HG03159 (cell line): Measurements from ENCODE around the gene VCAN.

ENCODE experiments used
- ATAC-seq: cut with Tn5 transposase; IDR thresholded peaks from one replicate; pipeline ENCODE4 v1.9.1; 2021; ENCODE audit warnings: mild to moderate bottlenecking, moderate library complexity; ENCODE audit not compliant: unreplicated experiment

Gene VCAN

DNA sequence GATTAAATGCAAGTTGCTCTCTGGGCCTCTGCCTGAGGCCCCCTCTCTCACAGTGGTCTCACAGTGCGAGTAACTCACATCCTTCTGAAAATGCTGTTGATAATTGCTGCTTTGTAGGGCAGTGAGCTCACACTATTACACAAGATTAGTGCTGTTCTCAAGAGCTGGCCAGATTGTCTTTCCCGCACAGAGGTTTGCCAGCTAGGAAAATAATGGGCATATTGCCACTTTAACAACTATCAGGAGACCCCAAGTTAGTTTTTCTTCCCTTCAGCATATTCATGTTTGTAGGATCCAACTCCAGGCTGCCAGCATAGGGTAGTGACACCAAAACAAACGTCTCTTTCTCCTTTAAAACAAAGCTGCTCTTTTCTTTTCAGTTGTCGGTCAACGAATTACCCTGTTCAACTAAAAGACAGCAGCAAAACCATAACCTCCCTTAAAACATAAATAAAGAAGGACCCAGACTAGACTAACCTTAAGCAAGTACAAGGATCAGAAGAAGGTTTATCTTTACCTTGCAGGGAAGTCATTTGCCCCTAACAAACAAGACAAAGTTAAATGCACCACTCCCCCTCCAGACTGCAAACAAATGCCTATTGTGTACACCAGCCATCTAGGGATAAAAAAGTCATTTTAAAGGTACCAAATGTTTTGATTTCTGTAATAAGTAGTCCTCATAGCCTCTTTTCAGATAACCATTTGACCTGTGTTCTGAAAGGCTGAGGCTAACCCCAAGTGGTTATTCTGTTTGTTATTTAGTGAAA, 91.4 kb downstream of the VCAN start:
- ATAC-seq: no peak

DNA sequence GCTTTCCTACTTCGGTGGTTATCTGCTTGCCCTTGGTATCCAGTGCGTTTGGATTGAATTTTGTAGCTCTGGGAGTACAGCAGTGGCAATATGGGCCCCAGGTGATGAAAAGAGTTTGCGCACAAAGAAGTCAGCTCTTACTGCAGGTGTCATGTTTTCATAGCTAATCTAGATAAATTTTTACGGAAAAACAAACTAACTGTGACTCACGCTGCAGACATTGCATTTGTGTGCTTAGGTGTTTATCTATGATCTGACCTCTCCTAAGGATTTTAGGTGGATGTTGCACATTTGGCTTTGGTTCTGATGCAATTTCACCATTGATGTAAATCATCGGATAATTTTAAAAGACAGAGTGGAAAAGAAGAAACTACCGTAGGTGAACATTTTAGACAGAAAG, 92.1 kb downstream of the VCAN start:
- ATAC-seq: no peak

DNA sequence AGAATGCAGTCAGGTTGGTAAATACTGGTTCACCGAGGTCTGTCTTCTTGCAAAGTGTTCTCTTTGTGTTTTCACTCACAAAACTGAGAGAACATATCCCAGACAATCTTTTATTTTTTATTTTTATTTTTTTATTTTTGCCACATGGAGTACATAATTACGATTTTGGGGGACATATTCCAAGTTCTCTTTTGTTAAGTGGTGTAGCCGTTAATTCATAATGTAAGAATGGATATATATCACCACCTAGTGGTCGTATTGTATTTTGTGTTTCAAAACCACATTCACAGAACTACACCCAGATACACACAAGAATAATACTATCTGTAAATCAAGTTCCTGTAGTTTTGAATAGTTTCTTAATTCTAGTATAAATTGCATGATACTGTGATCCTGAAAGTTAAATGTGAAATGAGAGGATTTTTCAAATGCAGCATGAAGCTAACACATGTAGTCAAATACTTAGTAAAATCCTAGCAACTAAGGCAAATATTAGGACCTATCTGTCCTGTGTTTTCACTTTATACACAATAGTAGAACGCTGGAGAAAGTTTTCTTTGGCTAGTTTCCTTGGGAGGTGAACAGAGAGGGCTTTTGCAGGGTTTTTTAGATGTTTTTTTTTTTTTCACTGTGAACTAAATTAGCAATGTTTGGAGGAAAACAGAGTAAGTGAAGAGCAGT, 92.7 kb downstream of the VCAN start:
- peak; percentile 71 for ATAC-seq

DNA sequence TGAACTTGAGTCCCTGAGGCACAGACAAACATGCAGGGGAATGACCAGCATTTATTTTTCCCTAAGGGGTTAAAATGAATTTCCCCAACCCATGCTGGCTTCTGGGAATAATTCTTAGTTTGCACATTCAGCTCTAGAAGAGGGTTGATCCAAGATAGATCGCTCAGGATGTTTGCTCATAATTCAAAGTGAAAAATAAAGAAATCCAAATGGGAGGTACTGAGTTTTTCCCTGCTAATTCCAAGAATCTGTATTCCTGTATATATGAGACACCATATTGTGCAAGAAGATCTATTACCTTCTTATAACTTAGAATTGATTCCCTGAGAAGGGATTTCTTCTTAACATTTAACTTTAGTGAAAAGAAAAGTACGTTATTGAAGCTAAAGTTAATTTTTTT, 96.2 kb downstream of the VCAN start:
- no peak for ATAC-seq

DNA sequence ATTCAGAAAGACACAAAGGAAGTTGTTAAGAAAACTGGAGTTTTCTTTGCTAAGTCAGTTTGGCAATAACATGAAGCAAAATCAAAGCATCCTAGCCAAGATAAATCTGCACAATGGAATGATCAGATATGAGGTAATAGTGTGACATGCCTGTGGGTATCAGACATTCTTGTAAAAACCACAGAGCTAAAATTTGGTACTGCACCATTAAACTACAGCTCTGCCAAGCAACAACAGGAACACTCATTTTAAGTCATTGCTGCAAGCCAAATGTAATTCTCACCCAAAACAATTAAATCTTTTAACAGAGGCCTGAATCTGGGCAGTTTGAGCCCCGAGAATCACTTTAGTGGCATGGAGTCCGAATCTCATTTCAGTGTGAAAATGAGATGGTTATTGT, 96.6 kb downstream of the VCAN start:
- no peak for ATAC-seq

DNA sequence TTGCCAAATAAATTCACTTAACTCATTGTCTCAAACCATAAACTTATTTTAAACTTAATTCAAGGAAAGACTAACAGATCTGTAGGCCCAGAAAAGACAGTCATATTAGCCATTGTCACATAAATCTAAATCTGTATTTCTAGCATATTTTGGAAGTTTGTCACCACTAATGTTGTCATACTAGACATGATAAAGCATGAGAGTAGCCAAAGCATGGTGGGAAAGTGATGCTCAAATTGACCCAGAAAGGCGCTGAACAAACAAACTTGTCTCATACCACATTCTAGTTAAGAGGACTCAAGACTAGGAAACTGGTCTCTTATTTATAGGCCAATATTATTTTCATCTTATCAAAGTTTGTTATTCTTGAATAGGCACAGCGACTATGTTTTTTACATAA, 99.4 kb downstream of the VCAN start:
- no peak for ATAC-seq

DNA sequence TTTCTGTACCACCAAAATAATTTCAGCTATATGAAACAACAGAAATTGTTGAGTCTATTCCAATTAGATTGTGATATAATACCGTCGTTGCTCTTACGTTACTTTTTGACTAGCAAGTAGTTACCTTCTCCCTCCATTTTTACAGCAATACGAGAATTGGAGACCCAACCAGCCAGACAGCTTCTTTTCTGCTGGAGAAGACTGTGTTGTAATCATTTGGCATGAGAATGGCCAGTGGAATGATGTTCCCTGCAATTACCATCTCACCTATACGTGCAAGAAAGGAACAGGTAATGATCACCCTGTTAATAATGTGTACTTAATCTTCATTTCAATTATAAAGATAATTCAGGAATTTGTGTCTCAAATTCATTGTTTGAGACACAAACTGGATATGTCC, 100.7 kb downstream of the VCAN start:
- no peak for ATAC-seq

DNA sequence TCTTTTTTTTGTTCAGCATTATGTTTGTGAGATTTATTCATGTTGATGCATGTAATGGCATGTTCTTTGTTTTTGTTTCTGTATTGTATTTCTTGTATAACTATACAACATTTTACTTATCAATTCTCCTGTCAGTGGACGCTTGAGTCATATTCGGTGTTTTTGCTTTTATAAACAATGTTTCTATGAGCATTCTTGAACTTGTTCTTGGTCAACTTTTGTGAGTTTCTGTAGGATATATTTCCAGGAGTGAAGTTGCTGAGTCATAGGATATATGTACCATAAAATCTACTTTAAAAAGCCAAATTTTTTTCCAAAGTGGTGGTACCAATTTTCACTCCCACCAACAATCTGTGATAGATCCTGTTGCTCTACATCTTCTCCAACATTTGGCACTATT, 104.8 kb downstream of the VCAN start:
- no peak for ATAC-seq

DNA sequence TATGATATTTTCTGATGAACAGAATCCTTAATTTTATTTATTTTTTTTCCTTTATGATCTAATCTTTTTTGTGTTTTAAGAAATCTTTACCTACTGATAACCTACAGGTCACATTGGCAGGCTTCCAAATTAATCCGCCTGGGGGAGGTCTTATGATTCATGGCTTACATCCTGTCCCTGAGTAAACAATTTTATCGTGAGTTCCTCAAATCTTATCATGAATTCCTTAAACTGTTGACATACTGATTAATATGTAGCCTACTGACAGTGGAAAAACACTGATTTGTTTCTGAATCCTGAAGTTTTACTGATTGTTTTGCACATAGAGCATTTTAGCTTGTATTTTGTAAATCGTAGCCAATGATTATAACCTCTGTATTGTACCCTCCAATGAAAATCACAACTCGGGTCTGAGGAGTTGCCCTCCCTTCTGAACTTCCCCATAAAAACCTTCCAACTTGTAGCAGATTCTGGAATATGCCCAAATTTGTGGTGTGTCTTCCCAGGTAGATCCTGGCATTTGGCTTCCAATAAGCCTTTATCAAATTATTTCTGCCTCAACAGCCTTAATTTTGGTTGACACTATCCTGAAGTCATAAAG, 105.6 kb downstream of the VCAN start:
- no peak for ATAC-seq

DNA sequence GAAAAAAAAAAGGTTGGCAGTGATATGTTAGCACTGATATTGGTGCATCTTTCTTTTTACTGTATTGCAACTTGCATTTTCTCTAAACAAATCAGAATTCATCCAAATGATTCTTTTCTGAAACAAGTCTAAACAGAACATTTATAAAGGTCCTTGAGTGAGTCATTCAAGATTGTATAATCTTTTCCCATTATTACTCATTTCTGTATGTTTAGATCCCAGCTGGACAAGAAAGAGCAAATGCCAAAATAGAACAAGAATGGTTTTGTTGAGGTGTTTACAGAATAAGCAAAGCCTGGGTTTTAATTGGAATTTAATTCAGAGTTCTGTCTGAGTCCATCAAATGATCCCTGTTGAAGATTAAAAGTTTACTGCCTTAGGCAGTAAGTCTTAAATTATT, 112.3 kb downstream of the VCAN start:
- ATAC-seq: no peak

DNA sequence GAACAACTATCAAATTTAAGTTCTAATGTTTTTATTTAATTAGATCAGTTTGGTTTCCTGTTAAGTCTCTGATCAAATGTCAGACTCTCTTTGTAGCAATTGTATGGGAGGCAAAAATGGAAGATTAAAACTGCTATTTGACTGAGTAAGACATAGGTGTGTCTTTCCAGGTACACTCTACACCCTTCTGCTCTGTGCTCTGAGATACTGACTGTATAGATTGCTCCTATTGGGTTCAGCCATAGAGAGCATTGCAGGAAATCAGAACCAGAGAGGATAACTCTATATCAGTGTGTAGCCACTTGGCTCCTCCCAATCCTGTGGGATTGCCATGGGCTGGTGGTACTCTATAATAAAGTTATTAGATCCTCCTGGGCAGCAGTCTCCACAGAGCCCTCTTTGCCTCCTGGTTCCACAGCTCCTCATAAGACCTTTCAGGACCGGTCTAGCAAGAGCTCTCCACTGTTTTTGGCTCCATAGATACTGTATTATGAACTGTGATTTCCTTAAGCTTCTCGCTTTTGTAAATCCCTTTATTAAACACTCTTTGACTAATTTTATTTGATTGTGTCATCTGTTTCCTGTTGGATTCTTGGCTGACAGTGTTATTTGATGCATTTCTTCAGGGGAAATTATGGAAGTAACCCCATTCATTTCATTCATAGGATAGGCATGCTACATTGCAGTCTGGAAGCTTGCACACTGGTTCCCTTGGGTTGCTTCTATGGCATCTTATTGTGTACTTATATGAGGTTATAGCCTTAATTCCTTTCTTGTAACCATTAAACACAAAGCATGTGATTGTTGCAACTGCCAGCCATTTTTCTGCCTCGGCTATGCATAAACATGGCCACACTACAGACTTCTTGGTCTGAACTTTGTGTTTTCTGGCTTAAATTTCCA, 115.6 kb downstream of the VCAN start:
- no peak for ATAC-seq

DNA sequence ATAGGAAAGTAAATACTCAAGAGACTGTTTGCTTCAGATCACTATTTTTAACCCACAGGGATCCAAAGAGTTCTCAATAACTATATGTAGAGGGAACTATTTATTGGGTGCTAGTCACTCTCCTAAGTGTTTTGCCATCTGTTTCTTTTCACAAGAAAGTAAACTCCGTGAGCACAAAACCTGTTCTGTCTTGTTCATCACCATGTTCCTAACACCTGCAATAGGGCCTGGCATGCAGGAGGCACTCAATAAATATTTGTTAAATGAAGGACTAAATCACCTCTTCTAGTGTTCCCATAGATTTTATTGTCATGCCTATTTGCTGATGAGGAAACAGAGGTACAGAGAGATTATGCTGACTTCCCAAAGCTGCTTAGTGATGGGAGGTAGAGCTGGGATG, 118.2 kb downstream of the VCAN start:
- ATAC-seq: no peak

DNA sequence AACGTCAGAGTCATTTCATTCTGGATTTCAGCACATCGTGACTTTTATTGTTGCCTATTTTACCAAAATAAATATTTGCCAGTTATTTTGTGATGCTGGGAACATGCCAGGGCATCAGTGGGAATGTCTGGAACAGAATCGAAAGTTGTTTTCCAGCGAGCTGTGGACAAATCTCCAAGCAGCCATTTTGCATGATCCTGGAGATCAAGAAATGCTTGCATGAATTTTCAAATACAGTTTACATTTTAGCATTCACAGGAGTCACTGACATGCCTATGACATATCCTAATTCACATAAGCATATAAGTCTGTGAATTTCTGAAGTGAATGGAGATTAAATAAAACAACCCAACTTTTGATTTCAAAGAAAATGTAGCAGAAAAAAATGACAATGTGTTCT, 119.4 kb downstream of the VCAN start:
- ATAC-seq: no peak

DNA sequence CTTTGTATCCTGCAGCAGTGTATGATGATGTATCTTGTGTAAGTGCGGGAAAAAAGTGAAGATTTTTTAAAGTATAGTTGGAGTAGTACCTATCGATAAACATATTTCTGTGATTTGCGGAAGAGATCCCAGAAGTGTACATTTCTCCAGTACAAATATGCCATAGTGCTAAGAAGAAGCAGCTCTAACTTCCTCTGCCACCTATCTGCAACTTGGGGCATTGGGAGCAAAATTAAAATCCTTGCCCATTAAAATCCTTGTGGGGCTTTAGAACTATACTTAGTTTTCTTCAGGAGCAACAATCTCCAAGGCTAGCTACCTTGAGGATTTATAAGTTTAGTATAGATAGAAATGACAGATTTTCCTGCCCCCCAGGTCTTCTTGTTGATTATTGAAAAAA, 123.7 kb downstream of the VCAN start:
- no peak for ATAC-seq

DNA sequence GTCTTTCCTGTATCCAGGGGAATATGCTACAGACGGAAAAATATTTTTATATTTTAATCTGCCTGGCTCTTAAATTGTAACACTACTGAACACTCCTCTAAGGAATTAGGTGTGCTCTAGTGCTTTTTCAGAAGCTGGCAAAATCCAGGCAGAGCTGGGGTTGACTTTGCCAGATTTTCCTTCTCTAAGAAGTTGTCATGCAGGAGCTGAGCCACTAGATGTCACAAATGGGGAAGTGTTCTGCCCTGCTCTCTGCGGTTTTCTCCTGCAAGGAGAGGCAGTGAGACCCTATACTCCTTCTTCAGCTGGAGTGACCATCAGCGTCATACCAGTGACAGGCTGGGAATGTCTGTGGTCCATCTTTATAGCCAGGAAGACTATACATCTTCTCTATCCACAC, 136.6 kb downstream of the VCAN start:
- peak; percentile 70 for ATAC-seq

DNA sequence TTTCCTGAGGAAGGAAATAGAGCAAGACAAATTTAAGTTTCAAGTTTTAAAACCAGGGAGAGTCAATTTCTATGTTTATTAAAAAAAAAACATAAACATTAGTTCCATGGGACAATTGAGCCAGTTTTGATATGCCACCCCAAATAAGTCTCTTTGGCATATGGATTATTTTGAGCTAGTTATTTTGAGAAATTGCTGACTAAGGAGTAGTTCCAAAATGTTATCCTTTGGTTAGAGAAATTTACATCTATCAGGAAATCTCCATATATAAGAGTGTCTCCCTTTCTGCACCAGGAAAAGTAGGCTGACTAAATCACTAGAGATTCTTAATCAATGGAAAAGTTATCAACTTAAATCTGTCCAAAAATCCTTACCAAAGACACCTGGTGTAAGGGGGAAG, 143.3 kb downstream of the VCAN start:
- no peak for ATAC-seq

DNA sequence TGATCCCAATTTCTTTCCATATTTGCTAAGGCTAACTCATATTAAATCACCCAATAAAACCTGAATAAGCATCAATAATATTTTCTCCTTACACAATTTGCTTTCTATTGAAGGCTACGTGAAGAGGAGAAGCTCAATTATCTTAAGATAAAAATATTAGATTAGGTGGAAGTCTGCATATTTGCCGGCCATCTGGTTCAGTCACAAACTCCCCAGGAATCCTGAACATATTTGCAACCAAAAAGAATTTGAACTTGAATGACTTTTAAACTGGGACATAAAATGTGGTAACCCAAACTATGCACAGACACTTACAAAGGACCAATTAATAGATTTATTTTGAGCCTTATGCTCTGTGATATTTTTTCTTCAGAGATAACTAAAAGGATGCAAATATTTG, 156.8 kb downstream of the VCAN start:
- no peak for ATAC-seq
